SK-N-SH treated with all-trans-retinoic acid at 6 μM for 48 hours (cell line): ENCODE results near the gene FHOD3.
"Not testable (repeated sequence)": the region's sequence is repeated elsewhere in the genome, so short reads cannot be mapped to it uniquely, and the experiment has no call there.

Source experiments
- ATAC-seq: fragments of 200-7000 bp; cut with Tn5 transposase; 3 replicates; pipeline ENCODE4 v1.9.1; 2020; ENCODE audit warnings: mild to moderate bottlenecking, moderate library complexity
- ARNTL ChIP-seq: fragments of 450-650 bp; formaldehyde crosslinking; IDR thresholded peaks from 2 replicates; pipeline ENCODE4 v1.5.0; 2020; ENCODE audit warnings: low read depth, mild to moderate bottlenecking, moderate library complexity, borderline replicate concordance
- BACH2 ChIP-seq: fragments of 250-450 bp; sonication (Bioruptor Pico); IDR thresholded peaks from 2 replicates; pipeline ENCODE4 v1.9.0; 2021; ENCODE audit warnings: mild to moderate bottlenecking, borderline replicate concordance
- CREB5 ChIP-seq: fragments of 250-450 bp; sonication (Bioruptor Pico); IDR thresholded peaks from 2 replicates; pipeline ENCODE4 v1.5.1; 2020; ENCODE audit warnings: low read depth, mild to moderate bottlenecking, moderate library complexity
- CSDC2 ChIP-seq: fragments of 250-450 bp; sonication (Bioruptor Pico); IDR thresholded peaks from 2 replicates; pipeline ENCODE4 v1.5.0; 2020; ENCODE audit warnings: mild to moderate bottlenecking, moderate library complexity
- CSRNP3 ChIP-seq: fragments of 250-450 bp; sonication (Bioruptor Pico); IDR thresholded peaks from 2 replicates; pipeline ENCODE4 v1.5.1; 2021; ENCODE audit warnings: mild to moderate bottlenecking, moderate library complexity
- ESRRG ChIP-seq: fragments of 250-450 bp; sonication (Bioruptor Pico); IDR thresholded peaks from 2 replicates; pipeline ENCODE4 v1.6.1; 2021; ENCODE audit warnings: mild to moderate bottlenecking
- GLIS3 ChIP-seq: fragments of 250-450 bp; sonication (Bioruptor Pico); IDR thresholded peaks from 2 replicates; pipeline ENCODE4 v1.5.0; 2020; ENCODE audit warnings: mild to moderate bottlenecking, moderate library complexity
- ISL1 ChIP-seq: fragments of 250-450 bp; sonication (Bioruptor Pico); IDR thresholded peaks from 2 replicates; pipeline ENCODE4 v2.1.2; 2022; ENCODE audit warnings: mild to moderate bottlenecking, moderate library complexity
- OSR1 ChIP-seq: fragments of 250-450 bp; sonication (Bioruptor Pico); IDR thresholded peaks from 2 replicates; pipeline ENCODE4 v1.8.0; 2022; ENCODE audit warnings: moderate library complexity, mild to moderate bottlenecking, inconsistent platforms
- PATZ1 ChIP-seq: fragments of 250-450 bp; sonication (Bioruptor Pico); IDR thresholded peaks from 2 replicates; pipeline ENCODE4 v1.8.0; 2020; ENCODE audit warnings: mild to moderate bottlenecking, moderate library complexity, borderline replicate concordance
- POU6F1 ChIP-seq: fragments of 250-450 bp; sonication (Bioruptor Pico); IDR thresholded peaks from 2 replicates; pipeline ENCODE4 v1.8.0; 2021; ENCODE audit warnings: low read depth, mild to moderate bottlenecking, moderate library complexity, borderline replicate concordance
- PPARA ChIP-seq: fragments of 250-450 bp; sonication (Bioruptor Pico); IDR thresholded peaks from 2 replicates; pipeline ENCODE4 v1.5.0; 2020; ENCODE audit warnings: mild to moderate bottlenecking, borderline replicate concordance
- RARB ChIP-seq: fragments of 250-450 bp; sonication (Bioruptor Pico); IDR thresholded peaks from 2 replicates; pipeline ENCODE4 v1.8.0; 2021; ENCODE audit warnings: mild to moderate bottlenecking, moderate library complexity
- SNAI2 ChIP-seq: fragments of 250-450 bp; sonication (Bioruptor Pico); IDR thresholded peaks from 2 replicates; pipeline ENCODE4 v1.5.0; 2020; ENCODE audit warnings: mild to moderate bottlenecking, moderate library complexity
- TOX ChIP-seq: fragments of 250-450 bp; sonication (Bioruptor Pico); IDR thresholded peaks from 2 replicates; pipeline ENCODE4 v1.8.0; 2021; ENCODE audit warnings: mild to moderate bottlenecking, moderate library complexity, borderline replicate concordance
- TSHZ2 ChIP-seq: fragments of 250-450 bp; sonication (Bioruptor Pico); IDR thresholded peaks from 2 replicates; pipeline ENCODE4 v1.5.0; 2020; ENCODE audit warnings: mild to moderate bottlenecking, moderate library complexity
- ZC3H10 ChIP-seq: fragments of 250-450 bp; sonication (Bioruptor Pico); IDR thresholded peaks from 2 replicates; pipeline ENCODE4 v1.5.1; 2021; ENCODE audit warnings: mild to moderate bottlenecking, moderate library complexity
- ZFP3 ChIP-seq: fragments of 250-450 bp; sonication (Bioruptor Pico); IDR thresholded peaks from 2 replicates; pipeline ENCODE4 v1.5.0; 2020; ENCODE audit warnings: mild to moderate bottlenecking, moderate library complexity
- ZNF565 ChIP-seq: fragments of 450-650 bp; formaldehyde crosslinking; conservative IDR thresholded peaks from 2 replicates; pipeline ENCODE4 v1.5.0; 2020; ENCODE audit warnings: low read depth, mild to moderate bottlenecking, moderate library complexity
- ZNF70 ChIP-seq: fragments of 450-650 bp; formaldehyde crosslinking; IDR thresholded peaks from 2 replicates; pipeline ENCODE4 v1.5.0; 2020; ENCODE audit warnings: mild to moderate bottlenecking, moderate library complexity
- ZNF8 ChIP-seq: fragments of 450-650 bp; formaldehyde crosslinking; IDR thresholded peaks from 2 replicates; pipeline ENCODE4 v1.5.0; 2020; ENCODE audit warnings: mild to moderate bottlenecking, moderate library complexity

The FHOD3 gene

GRCh38 chr18:36719630-36720029 is 422.1 kb downstream of the FHOD3 start:
- TF ChIP-seq ZNF70 (CRISPR knock-in tag) (no peak), CSDC2 (CRISPR knock-in tag) (no peak), GLIS3 (no peak), ARNTL (CRISPR knock-in tag) (no peak), ZNF565 (no peak), ZFP3 (no peak), OSR1 (no peak), CSRNP3 (CRISPR knock-in tag) (no peak), RARB (CRISPR knock-in tag) (no peak), TOX (CRISPR knock-in tag) (no peak), ESRRG (no peak), ZNF8 (CRISPR knock-in tag) (no peak), ZC3H10 (no peak), CREB5 (CRISPR knock-in tag) (no peak), PPARA (CRISPR knock-in tag) (no peak), ISL1 (CRISPR knock-in tag) (no peak)
- TF ChIP-seq, all 23 proteins: peak for 0
- ATAC-seq = no peak

- not testable (repeated sequence) for ATAC-seq
Measured at GRCh38 chr18:36721351-36721750, 423.8 kb downstream of the FHOD3 start.

- TF ChIP-seq PATZ1 (CRISPR knock-in tag) (no peak), BACH2 (CRISPR knock-in tag) (no peak), TSHZ2 (CRISPR knock-in tag) (no peak), CREB5 (CRISPR knock-in tag) (no peak)
- no peak for ATAC-seq
Measured at GRCh38 chr18:36724169-36724568, 426.7 kb downstream of the FHOD3 start.

GRCh38 chr18:36724591-36725001 is 427.1 kb downstream of the FHOD3 start:
- no peak for ATAC-seq
- TF ChIP-seq SNAI2 (CRISPR knock-in tag) = no peak
- no peak for TF ChIP-seq PATZ1 (CRISPR knock-in tag)
- no peak for TF ChIP-seq ZC3H10
- no peak for TF ChIP-seq ARNTL (CRISPR knock-in tag)
- TF ChIP-seq ZNF8 (CRISPR knock-in tag) = no peak
- TF ChIP-seq TSHZ2 (CRISPR knock-in tag) = no peak
- no peak for TF ChIP-seq ZFP3
- no peak for TF ChIP-seq POU6F1 (CRISPR knock-in tag)
